ENCODE measurements around the gene C2orf76.

The C2orf76 gene

DNA sequence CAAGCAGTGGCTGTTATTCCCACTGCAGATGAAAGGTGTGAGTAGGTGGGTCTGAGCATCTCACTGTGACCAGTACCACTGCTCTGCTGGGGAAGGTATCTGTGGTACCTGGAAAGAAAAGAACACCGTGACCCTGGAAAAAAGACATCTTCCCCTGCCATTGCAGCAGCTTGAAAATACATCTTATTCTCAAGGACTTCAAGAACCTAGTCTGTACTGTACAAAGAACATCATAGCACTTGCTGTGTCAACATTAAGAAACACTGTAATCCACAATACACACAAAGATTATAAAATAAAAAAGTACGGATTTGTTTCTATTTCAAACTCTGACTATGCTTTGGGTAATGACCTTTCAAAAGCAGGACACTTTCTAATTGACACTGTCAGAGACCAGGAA lies 28.9 kb downstream of the C2orf76 start:
- Histone ChIP-seq H3K4me1 (ENCODE audit: insufficient read depth, low read length) (no peaks in the 10 kb centered on the region), H3K9me3 (ENCODE audit: control insufficient read depth, insufficient read depth, low read length) (no peaks in the 10 kb centered on the region), H3K36me3 (ENCODE audit: insufficient read depth, low read length) (no peaks in the 10 kb centered on the region), H3K9ac (ENCODE audit: low read depth, low read length) (no peak overlapping the region)

DNA sequence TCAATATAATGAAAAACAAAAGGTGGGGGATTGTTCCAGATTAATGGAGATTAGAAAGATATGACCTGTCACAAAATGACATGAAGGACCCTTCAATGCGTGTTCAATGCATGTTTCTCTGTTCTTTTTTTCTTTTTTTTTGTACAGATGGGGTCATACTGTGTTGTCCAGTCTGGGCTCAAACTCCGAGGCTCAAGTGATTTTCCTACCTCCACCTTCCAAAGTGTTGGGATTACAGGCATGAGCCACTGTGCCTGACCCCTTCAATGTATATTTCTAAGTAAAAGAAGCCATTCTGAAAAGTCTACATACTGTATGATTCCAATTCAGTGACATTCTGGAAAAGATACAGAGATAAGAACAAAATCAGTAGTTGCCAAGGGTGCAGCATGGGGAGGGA lies 32.8 kb downstream of the C2orf76 start:
- H3K9me3 ChIP-seq (ENCODE audit: control insufficient read depth, insufficient read depth, low read length), result no peaks in the 10 kb centered on the region
- H3K4me1 ChIP-seq (ENCODE audit: insufficient read depth, low read length), result no peaks in the 10 kb centered on the region
- H3K9ac ChIP-seq (ENCODE audit: low read depth, low read length), result no peak overlapping the region

DNA sequence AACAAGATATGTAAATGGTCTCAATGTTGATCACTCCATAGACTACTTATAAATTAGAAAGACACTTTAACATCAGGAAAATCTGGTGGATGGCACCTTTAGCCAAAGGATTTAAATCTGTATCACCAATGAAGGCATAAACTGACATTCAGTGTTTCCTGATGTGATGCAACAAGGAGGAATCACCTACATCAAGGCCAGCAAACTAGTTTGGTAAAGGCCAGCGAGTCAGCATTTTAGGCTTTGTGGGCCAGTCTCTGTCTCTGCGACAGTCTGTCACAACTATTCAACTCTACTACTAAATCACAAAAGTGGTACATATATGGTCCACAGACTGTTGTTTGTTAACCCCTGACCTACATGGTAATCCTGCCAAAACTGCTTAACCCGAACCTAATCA lies 33.3 kb downstream of the C2orf76 start:
- Histone ChIP-seq H3K9ac (ENCODE audit: low read depth, low read length) (no peak overlapping the region), H3K9me3 (ENCODE audit: control insufficient read depth, insufficient read depth, low read length) (no peaks in the 10 kb centered on the region), H3K4me1 (ENCODE audit: insufficient read depth, low read length) (no peaks in the 10 kb centered on the region), H3K36me3 (ENCODE audit: insufficient read depth, low read length) (no peaks in the 10 kb centered on the region)

More for the DNA sequence above, 32.8 kb downstream of the C2orf76 start:
- H3K36me3 ChIP-seq (ENCODE audit: insufficient read depth, low read length), result no peaks in the 10 kb centered on the region

DNA sequence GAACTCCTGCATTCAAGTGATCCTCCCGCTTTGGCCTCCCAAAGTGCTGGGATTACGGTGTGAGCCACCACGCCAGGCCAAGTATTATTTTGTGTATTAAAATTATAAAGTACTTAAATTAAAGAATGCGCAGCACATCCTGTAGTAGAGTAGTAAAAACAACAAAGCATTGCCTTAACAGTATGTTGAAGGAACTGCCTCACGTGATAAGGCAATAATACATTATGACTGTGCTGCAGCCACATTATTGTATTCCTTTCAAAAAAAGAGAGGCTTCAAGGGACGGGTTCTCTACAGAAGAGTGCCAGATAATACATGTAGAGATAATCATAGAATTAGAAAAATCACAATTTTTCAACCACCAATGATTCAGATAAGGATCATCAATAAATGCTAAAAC lies 33.7 kb downstream of the C2orf76 start:
- no peaks in the 10 kb centered on the region for H3K36me3 ChIP-seq (ENCODE audit: insufficient read depth, low read length)
- no peaks in the 10 kb centered on the region for H3K4me1 ChIP-seq (ENCODE audit: insufficient read depth, low read length)
- H3K9ac ChIP-seq (ENCODE audit: low read depth, low read length), result no peak overlapping the region
- H3K9me3 ChIP-seq (ENCODE audit: control insufficient read depth, insufficient read depth, low read length), result no peaks in the 10 kb centered on the region

DNA sequence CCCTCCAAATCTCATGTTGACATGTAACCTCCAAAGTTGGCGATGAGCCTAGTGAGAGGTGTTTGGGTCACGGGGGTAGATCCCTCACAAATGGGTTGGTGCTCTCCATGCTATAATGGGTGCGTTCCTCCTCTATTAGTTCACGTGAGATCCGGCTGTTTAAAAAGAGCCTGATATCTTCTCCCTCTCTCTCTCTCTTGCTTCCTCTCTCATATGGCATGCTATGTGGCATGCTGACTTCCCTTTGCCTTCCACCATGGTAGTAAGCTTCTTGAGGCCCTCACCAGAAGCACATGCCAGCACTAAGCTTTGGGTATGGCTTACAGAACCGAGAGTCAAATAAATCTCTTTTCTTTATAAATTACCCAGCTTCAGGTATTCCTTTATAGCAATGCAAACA lies 39.2 kb downstream of the C2orf76 start:
- Histone ChIP-seq H3K4me1 (ENCODE audit: insufficient read depth, low read length) (no peaks in the 10 kb centered on the region; the same call in 1 of the 2 replicates), H3K36me3 (ENCODE audit: insufficient read depth, low read length) (no peaks in the 10 kb centered on the region), H3K9ac (ENCODE audit: low read depth, low read length) (no peak overlapping the region), H3K9me3 (ENCODE audit: control insufficient read depth, insufficient read depth, low read length) (no peaks in the 10 kb centered on the region)

DNA sequence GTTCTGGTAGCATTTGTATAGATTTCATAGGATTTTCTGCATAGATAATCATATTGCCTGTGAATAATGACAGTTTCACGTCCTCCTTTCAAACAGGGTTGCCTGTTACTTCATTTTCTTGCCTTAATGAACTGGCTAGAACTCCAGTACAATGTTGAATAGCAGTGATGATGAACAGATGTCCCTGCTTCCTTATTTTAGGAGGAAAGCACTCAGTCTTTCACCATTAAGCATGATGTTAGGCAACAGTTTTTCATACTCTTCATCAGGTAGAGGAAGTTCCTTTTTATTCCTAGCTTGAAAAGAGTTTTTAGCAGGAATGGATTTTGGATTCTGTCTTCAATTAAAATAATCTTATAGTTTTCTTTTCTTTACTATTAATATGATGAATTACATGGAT lies 39.7 kb downstream of the C2orf76 start:
- Histone ChIP-seq H3K9me3 (ENCODE audit: control insufficient read depth, insufficient read depth, low read length) (no peaks in the 10 kb centered on the region), H3K4me1 (ENCODE audit: insufficient read depth, low read length) (no peaks in the 10 kb centered on the region; the same call in 1 of the 2 replicates), H3K9ac (ENCODE audit: low read depth, low read length) (no peak overlapping the region), H3K36me3 (ENCODE audit: insufficient read depth, low read length) (no peaks in the 10 kb centered on the region)

DNA sequence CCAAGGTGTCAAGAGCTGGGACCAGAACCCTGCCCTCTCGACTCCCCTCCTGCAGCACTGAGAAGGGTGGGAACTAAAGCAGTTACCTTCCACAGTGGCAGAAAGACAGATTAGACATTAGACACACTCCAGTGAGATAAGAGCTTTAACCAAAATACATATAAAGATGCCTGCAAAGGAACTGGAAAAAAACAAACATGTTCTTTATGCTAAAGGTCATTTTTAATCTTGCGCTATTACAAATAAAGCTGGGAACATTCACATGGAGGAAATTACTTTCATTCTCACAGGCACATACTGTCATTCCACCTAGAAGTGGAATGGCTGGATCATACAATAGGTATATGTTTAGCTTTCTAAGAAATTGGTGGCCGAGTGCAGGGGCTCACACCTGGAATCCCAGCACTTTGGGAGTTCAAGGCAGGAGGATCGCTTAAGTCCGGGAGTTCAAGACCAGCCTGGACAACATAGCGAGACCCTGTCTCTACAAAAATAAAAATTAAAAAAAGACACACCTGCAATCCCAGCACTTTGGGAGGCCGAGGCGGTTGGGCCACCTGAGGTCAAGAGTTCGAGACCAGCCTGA lies 41.9 kb downstream of the C2orf76 start:
- no peaks in the 10 kb centered on the region for H3K9me3 ChIP-seq (ENCODE audit: control insufficient read depth, insufficient read depth, low read length)
- no peaks in the 10 kb centered on the region for H3K36me3 ChIP-seq (ENCODE audit: insufficient read depth, low read length)
- H3K9ac ChIP-seq (ENCODE audit: low read depth, low read length), result no peak overlapping the region
- H3K4me1 ChIP-seq (ENCODE audit: insufficient read depth, low read length), result no peaks in the 10 kb centered on the region; the same call in 1 of the 2 replicates

DNA sequence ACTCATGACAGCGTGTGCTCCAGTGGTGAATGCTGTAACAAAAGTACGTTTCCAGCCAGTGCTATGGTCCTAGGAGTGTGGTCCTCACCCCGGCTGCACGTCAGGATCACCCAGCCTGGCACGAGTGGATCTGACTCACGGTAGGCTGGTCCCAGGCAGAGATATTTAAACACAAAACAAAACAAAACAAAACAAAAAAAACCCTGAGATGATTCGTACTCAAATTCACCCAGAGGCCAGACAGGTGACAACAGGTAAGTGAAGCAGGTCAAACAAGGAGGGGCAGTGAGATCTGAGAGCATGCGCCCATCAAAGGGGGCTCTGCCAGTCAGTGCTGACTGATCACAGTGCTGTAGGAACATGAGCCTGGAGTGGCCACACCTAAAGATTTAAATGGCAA lies 43.2 kb downstream of the C2orf76 start:
- Histone ChIP-seq H3K36me3 (ENCODE audit: insufficient read depth, low read length) (no peaks in the 10 kb centered on the region), H3K4me1 (ENCODE audit: insufficient read depth, low read length) (no peaks in the 10 kb centered on the region; the same call in 1 of the 2 replicates), H3K9ac (ENCODE audit: low read depth, low read length) (no peak overlapping the region), H3K9me3 (ENCODE audit: control insufficient read depth, insufficient read depth, low read length) (no peaks in the 10 kb centered on the region)

DNA sequence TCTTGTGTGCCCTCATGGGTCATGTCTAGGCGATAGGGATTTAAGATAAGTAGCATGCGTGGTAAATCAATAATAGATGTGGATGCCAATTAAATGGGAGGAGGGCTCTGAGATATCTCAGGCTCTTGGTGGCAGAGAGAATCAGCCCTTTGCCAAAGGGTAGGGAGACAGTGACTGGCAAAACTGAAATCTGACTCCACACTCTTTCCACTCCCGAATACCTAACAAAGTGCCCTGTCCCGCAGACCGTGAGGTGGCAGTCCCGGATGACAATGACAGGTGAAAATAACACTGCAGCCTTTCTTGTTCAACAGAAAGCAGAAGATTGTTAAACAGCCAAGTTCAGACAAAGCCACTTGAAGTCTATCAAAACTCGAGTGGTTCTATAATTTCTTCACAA lies 47.0 kb downstream of the C2orf76 start:
- no peaks in the 10 kb centered on the region for H3K9me3 ChIP-seq (ENCODE audit: control insufficient read depth, insufficient read depth, low read length)
- H3K36me3 ChIP-seq (ENCODE audit: insufficient read depth, low read length), result no peaks in the 10 kb centered on the region
- no peaks in the 10 kb centered on the region; the same call in 1 of the 2 replicates for H3K4me1 ChIP-seq (ENCODE audit: insufficient read depth, low read length)
- no peak overlapping the region for H3K9ac ChIP-seq (ENCODE audit: low read depth, low read length)

DNA sequence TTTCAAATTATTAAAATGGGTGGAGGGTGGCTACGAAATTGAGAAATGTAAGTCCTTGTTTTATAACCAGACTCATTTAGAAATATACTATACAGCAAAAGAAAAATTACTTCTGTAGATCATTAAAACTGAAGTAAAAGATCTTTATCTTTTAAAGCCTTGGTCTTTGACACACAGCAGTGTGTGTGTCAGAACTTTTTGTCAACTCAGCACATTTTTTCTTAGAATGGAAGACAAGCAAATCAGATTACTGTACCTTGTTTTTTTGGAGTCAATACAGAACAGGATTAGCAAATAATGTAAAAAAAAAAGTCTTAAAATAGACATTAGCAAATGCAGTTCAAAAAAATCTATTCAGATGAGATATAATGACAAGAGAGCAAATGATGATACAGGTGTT lies 49.1 kb downstream of the C2orf76 start:
- H3K4me1 ChIP-seq (ENCODE audit: insufficient read depth, low read length), result no peaks in the 10 kb centered on the region
- no peak overlapping the region for H3K9ac ChIP-seq (ENCODE audit: low read depth, low read length)
- H3K36me3 ChIP-seq (ENCODE audit: insufficient read depth, low read length), result no peaks in the 10 kb centered on the region
- H3K9me3 ChIP-seq (ENCODE audit: control insufficient read depth, insufficient read depth, low read length), result no peaks in the 10 kb centered on the region

DNA sequence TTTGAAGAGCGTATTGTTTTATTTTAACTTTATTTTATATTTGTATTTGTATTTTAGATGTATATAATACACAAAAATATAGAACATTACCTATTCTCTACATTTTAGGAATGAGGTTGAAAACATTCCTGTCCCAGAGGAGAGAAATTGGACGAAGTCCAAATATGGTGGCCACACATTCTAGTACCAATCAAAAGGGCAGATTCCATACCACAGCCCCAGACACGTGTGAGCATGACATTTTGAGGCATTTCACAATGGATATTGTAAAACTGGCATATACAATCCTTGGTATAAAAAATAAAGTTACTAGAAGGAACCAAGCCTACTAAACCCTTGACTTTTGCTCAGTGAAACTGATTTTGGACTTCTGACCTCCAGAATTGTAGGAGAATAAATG lies 50.6 kb downstream of the C2orf76 start:
- Histone ChIP-seq H3K9me3 (ENCODE audit: control insufficient read depth, insufficient read depth, low read length) (no peaks in the 10 kb centered on the region), H3K36me3 (ENCODE audit: insufficient read depth, low read length) (no peaks in the 10 kb centered on the region), H3K4me1 (ENCODE audit: insufficient read depth, low read length) (peaks cover 4% of the 10 kb centered on the region; the same call in 1 of the 2 replicates)

DNA sequence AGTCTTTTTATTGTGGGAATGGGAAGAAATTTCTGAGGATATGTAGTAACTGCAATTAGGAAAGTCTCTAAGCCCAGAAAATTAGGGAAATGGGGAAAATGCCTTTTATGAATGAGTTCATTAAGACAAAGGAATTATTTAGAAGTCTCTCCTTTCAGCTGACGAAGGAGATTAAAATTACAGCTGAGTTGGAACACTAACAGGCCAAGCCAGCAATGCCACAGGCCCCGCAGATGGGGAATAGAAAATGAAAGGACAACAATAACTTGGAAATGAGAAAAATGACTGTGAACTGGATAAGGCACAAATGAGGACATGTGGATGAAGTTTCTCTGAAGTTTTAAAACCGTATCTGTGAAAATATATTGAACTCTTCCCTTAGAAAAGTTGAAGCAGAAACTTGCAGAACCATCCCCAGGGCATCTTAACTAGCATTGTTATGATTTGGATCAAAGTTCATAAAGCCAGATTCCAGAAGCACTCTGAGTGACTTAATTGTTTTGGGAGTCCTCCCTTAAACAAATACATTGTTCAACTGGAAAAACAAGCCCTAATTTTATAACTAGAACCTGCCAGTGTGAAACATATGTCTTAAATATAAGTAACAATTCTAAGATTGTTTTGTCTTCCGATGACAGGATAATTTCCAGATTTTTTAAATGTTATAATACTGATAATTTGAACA lies 51.3 kb downstream of the C2orf76 start:
- H3K9ac ChIP-seq (ENCODE audit: low read depth, low read length), result no peak overlapping the region
- H3K36me3 ChIP-seq (ENCODE audit: insufficient read depth, low read length), result no peaks in the 10 kb centered on the region
- H3K9me3 ChIP-seq (ENCODE audit: control insufficient read depth, insufficient read depth, low read length), result no peaks in the 10 kb centered on the region
- H3K4me1 ChIP-seq (ENCODE audit: insufficient read depth, low read length), result peaks cover 4% of the 10 kb centered on the region; the same call in 1 of the 2 replicates

More for the DNA sequence above, 50.6 kb downstream of the C2orf76 start:
- H3K9ac ChIP-seq (ENCODE audit: low read depth, low read length), result no peak overlapping the region

DNA sequence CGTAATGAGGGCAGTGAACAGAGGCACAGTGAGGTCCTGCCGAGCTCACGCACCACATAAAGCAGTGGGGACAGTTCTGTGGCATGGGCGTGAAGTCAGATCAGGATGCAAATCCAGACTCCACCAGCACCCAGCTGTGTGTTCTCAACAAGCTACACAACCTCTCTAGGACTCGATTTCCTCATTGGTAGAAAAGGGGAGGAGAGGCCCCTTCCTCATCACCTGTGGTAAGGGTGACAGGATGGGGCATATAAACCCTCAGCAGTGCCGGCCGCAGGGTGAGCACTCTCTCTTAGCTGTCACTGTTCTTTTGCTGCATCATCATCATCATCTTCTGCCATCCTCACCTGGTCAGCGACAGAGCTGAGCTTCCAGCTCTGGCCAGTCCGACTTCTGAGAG lies 54.8 kb downstream of the C2orf76 start:
- Histone ChIP-seq H3K36me3 (ENCODE audit: insufficient read depth, low read length) (no peaks in the 10 kb centered on the region; the same call in 1 of the 2 replicates), H3K9me3 (ENCODE audit: control insufficient read depth, insufficient read depth, low read length) (no peaks in the 10 kb centered on the region; the same call in 1 of the 2 replicates), H3K9ac (ENCODE audit: low read depth, low read length) (no peak overlapping the region), H3K4me1 (ENCODE audit: insufficient read depth, low read length) (peaks cover 4% of the 10 kb centered on the region; the same call in 1 of the 2 replicates)

DNA sequence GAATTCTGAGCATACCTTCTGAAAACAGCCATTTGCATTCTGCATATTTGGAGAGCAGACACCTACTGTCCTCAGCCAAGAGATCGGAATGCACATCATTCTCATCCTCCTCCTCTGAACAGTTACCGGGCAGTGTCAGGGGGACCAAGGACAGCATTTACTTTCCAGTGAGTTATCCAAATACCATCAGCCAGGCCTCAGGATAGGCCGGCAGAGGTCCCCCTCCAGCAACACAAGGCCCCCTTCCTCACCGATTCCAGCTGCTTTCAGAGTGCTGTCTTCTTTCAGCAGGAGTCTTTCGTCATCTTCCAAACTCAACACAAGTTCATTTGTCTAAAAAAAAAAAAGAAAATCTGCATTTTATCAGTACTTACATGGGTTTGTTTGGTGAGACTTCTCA lies 55.3 kb downstream of the C2orf76 start:
- H3K9me3 ChIP-seq (ENCODE audit: control insufficient read depth, insufficient read depth, low read length), result no peaks in the 10 kb centered on the region; the same call in 1 of the 2 replicates
- H3K4me1 ChIP-seq (ENCODE audit: insufficient read depth, low read length), result peaks cover 4% of the 10 kb centered on the region; the same call in 1 of the 2 replicates
- H3K9ac ChIP-seq (ENCODE audit: low read depth, low read length), result no peak overlapping the region
- no peaks in the 10 kb centered on the region; the same call in 1 of the 2 replicates for H3K36me3 ChIP-seq (ENCODE audit: insufficient read depth, low read length)

DNA sequence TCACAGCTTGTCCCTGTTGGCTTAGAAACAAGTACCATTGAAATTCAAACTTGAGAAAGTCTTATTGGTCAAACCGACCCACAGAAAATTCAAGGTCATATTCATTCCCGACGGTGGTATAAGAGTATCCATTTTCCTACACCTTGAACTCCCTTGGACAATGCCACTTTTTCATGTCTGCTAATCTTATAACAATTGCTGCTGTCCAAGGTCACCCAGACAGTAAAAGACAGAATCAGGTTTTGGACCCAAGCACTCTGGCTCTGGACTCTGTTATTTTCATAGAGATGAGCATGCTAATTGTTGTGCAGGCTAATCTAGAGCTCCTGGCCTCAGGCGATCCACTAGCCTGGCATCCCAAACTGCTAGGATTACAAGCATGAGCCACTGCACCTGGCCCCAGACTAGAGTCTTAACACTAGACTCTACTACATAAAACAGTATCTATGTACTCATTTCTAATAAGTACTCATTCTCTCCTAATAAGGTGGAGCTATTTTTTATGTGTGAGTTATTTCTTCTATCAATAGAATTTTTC lies 57.8 kb downstream of the C2orf76 start:
- Histone ChIP-seq H3K4me1 (ENCODE audit: insufficient read depth, low read length) (peaks cover 4% of the 10 kb centered on the region; the same call in 1 of the 2 replicates), H3K9me3 (ENCODE audit: control insufficient read depth, insufficient read depth, low read length) (no peaks in the 10 kb centered on the region; the same call in 1 of the 2 replicates), H3K36me3 (ENCODE audit: insufficient read depth, low read length) (no peaks in the 10 kb centered on the region; the same call in 1 of the 2 replicates), H3K9ac (ENCODE audit: low read depth, low read length) (no peak overlapping the region)
